ENCODE data around the gene ZPR1.
"Not testable (repeated sequence)": the region's sequence is repeated elsewhere in the genome, so short reads cannot be mapped to it uniquely, and the experiment has no call there.

Gene ZPR1

DNA sequence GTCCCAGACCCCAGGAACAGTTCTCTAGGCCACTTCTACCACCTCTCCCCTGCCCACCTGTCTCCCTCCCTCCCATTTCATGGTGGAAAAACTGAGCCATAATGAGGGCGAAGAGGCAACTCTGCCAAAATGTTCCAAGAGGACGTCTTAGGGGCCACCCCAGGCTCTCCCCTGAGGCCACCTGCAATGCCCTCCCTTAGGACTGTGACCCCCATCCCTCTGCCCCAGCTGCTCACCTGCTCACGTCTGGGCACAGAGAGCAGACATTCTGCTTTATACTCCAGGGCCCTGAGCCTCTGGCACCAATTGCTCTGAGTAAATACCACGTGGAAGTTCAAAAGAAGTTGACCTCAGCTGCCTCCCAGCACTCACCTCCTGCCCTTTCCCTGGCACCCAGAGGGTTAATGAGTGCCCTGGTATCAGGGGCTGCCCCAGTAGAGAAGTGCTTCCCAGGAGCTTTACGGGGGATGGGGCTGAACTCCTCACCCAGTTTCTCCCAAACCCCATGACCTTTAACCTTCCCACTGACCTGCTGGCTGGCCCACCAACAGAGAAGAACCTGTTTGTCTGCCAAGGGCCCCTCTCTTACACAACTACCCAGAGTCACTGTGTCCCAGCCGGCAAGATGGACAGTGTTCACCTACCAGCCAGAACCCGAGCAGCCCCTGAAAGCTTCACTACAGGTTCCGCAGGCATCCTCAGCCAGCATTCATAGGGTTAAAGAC, 4.5 kb upstream of the ZPR1 start:
- DNase-seq, result no peak

- no peak for DNase-seq
Measured at GRCh38 chr11:116791813-116792143, 4.0 kb upstream of the ZPR1 start, which contains the start of gene APOA5. Gene APOA5 (minus strand): TSS chr11:116791879. CDS start chr11:116791860, 19 bp downstream.

GRCh38 chr11:116791002-116791812, 3.4 kb upstream of the ZPR1 start:
- no peak for DNase-seq

- no peak for DNase-seq
Measured at GRCh38 chr11:116790167-116791001, 2.6 kb upstream of the ZPR1 start.

GRCh38 chr11:116788975-116789374, 1.2 kb upstream of the ZPR1 start:
- DNase-seq, result no peak

- no peak for DNase-seq
Measured at GRCh38 chr11:116788534-116788933, 711 bp upstream of the ZPR1 start.

GRCh38 chr11:116787436-116787785, 412 bp downstream of the ZPR1 start:
- DNase-seq, result no peak

DNA sequence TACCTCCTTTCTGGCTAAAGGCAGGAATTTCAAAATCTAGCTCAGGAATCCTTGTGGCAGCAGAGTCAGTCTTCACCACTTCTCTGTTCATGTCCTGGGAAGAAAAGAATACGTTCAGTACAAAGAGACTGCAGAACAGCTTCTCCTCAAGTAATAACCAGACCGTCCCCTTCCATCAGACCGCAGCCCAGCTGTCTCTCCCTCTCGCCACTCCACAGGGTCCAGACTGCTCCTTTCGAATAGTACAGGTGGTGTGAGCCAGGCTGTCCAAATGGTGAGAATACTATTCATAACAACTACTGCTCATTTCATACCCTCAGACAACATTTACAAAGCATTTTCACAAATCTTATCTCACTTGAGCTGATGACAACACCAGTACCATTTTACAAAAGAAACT, 857 bp downstream of the ZPR1 start:
- no peak for DNase-seq

DNA sequence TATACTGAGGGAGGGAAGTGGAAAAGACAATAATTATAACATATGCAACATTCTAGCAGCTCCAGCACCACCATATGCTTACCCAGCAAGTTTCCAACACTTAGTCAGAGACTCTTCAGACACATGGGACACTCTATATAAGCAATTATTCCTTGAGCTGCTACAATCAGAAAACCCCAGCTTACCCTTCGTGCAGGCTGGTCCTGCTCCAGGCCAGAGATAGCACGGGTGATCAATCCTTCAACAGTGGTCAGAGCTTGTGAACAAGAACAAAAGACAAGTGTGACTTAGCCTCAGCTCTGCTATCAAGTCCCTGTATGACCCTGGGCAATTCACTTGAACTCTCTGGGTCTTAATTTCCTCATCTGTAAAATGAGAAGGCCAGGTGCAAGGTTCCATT, 1.5 kb downstream of the ZPR1 start:
- DNase-seq, result no peak

DNA sequence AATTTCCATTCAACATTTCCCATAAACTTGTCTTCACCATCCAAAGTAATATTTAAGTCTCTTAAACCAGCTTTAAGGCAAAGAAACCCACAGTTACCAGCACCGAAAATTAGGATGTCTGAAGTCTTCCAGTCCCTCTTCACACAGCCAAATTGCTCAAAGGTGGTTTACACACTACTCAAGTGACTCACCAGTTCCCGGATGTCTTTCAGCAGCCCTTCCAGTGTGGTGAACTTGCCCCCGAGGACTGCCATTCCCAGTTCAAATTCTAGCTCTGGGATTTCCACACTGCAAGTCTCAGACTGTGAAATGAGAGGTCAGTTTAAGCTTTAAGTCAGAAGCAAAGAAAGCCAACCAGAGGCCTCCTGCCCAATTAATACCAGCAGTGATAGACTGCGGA, 5.1 kb downstream of the ZPR1 start:
- no peak for DNase-seq

GRCh38 chr11:116778556-116778955, 9.3 kb downstream of the ZPR1 start:
- no peak for DNase-seq

- no peak for DNase-seq
Measured at GRCh38 chr11:116777056-116777455, 10.8 kb downstream of the ZPR1 start.

DNA sequence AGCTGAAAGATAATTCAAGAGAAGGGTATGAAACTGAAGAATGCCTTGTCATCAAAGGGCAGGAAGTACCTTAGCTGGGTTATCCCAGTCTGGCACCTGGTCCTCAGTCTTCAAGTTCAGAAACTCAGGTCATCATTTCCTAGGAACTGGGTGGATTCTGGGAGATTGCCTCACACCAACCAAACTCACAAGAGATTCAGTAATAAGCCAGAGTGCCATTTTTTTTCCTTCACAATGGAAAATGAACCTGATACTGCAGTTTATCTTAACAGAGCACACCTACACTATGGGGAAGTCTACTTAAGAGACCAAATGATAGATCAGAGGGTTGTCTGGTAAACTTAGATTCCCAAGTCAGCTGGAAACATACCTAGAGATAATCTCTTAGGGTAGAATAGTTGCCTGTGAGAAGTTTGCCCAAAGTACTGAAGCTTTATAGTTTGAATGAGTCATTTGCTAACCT, 11.3 kb downstream of the ZPR1 start:
- DNase-seq, result no peak

- DNase-seq, result no peak
Measured at GRCh38 chr11:116775975-116776374, 11.8 kb downstream of the ZPR1 start.

GRCh38 chr11:116774661-116775060, 13.2 kb downstream of the ZPR1 start:
- DNase-seq, result no peak

DNA sequence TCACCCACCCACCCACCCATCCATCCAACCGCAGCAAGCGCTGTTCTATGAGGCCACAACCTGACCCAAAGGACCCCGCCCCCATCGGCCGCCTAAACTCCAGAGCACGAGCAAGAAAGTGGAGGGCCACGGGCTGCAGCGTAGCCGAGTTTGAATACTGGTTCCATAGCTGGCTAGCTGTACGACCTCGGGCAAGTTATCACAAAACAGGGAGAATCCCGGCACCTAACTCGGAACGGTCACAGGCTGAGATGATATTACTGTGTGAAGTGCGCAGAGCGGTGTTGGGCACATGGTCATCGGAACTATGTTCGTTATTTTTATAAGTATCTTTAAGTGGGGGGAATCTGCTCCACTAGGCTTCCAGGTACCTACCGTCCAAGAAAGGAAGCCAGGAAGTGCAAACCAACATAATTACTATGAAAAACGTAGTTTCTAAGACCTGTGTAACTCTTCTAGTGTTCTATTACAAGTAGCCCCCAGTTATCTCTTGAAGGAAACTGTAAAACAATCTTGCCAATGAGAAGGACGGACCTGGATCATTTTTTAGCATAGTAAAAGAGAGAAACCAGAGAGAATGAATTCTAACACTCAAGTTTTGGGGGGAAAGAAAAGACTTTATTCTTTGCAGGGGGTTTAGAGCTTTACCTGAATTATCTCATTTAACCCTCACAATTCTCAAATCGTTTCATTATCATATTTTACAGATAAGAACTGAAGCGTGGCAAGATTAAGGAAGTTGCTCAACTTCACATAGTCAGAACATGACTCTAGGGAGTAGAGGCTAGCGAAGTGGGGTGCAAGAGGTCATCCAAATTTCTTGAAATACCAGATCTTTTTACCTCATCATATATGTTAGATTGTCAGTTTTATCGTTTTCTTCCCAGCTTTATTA, 14.4 kb downstream of the ZPR1 start:
- DNase-seq, result no peak

DNA sequence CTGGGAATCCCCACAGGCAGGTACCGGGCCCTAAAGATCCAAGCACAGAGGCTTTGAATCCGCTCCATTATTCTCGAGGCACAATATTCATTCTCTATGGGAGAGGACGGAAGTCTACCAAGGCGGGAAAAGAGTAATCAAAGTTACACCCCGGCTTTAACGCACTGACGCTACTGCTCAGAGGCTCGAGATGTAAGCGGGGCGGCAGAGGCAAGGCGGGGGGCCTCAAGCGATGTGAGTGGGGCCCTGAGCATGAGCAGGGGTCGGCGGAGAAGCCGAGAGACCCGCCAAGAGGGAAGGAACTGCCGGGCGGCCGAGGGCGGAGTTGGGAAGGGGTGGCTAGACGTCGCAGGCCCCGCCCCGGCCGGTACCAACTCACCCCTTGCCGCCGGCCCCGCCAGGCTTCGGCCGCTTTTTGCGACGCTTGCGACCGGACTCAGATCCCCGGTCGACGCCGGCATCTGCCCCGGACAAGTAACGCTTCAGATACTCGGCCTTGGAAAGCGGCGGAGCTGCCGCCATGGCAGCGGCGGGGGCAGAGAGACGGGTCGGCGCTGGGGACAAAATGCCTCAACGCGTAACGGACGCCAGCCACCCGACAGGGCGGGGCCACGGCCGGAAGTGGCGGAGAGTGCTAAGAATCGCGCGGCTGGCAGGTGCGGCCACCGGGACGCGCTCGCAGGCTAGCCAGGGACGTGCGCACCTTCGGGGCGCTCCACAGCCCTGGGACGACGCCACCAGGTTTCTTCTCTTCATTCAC, 15.2 kb downstream of the ZPR1 start, which contains the start of gene BUD13:
TSS of gene BUD13 (minus strand) at position 545 of the 760 bp plus-strand sequence. CDS start at position 522, 23 bp downstream.
- peak; percentile 84 for DNase-seq

- no peak for DNase-seq
Measured at GRCh38 chr11:116771935-116772334, 15.9 kb downstream of the ZPR1 start.

DNA sequence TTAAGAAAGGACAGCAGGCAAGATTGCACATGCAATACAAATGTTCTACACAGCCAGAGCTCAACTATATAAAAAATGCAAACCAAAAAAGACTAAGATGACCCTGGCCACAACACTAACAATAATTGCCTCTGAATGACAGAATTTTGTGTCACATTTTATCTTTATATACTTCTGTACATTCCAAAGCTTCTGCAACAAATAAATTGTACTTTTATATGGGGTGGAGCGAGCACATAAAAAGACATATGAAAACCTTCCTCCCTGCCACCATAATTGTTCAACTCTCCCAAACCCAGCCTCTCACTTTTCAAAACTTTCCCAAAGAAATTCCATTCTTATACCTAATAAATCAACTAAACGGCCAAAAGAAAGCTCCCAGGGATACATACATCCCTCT, 25.7 kb downstream of the ZPR1 start:
- no peak for DNase-seq

- DNase-seq, result not testable (repeated sequence)
Measured at GRCh38 chr11:116756044-116756443, 31.8 kb downstream of the ZPR1 start.

DNA sequence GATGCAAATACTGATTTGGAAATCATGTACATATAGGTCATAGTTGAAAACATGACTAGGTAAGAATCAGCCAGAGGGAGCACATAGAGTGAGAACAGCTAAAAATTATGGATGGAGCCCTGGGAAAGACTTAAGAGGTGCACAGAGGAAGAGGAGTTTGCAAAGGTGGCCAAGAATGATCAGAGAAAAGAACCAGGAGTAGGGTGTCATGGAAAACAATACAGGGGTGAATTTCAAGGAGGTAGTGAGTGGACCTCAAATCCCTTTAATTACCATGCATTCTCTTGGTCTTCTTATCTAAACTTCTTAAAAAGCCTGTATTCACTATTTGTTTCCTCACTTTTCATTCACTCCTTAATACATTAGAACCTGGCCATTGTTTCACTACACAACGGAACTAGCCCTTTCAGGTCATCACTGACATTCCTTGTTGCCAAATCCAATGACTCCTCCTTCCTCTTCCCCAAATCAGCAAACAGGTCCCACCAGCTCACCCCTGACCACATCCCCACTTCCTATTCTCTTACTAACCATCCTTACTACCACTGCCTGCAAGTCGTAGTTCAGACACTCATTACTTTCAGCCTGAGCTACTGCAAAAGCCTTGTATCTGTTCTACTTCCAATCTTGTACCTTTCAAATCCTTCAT, 37.6 kb downstream of the ZPR1 start:
- DNase-seq, result no peak

All from NCI-H2171 treated with DMSO at 0.1 percent for 48 hours (cell line).